GM12873 (cell line): ENCODE data around the gene LARP1.

ENCODE experiments used
- TF ChIP-seq, protein P1 (sequence below): IDR thresholded peaks from 2 replicates; pipeline ENCODE4 v1.5.1; 2012; ENCODE audit warnings: low read depth, mild to moderate bottlenecking, moderate library complexity, low read length, control low read depth; ENCODE audit not compliant: insufficient read depth; ENCODE audit errors: missing control alignments

LARP1 gene

DNA sequence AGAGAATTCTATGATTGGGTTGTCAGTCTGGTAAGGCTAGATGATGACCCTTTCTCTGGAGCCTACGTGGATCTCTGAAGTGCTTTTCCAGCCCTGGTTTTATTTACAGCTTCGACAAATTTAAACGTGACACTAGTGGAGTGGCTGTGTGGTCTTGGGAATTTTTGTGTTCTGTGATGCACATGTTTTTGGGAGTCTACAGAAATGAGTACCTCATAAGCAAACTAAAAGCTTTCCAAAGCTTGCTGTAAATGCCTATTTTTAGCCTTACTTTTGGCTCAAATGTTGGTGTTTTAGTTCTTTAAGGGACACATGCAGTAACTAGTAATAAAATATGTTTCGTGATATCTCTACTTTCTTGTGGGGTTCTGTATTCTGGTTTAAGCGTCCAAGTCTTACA lies 3.3 kb downstream of the LARP1 start:
- TF ChIP-seq, protein P1, sequence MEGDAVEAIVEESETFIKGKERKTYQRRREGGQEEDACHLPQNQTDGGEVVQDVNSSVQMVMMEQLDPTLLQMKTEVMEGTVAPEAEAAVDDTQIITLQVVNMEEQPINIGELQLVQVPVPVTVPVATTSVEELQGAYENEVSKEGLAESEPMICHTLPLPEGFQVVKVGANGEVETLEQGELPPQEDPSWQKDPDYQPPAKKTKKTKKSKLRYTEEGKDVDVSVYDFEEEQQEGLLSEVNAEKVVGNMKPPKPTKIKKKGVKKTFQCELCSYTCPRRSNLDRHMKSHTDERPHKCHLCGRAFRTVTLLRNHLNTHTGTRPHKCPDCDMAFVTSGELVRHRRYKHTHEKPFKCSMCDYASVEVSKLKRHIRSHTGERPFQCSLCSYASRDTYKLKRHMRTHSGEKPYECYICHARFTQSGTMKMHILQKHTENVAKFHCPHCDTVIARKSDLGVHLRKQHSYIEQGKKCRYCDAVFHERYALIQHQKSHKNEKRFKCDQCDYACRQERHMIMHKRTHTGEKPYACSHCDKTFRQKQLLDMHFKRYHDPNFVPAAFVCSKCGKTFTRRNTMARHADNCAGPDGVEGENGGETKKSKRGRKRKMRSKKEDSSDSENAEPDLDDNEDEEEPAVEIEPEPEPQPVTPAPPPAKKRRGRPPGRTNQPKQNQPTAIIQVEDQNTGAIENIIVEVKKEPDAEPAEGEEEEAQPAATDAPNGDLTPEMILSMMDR, result no peak

GRCh38 chr5:154758977-154759376 lies 3.8 kb downstream of the LARP1 start:
- TF ChIP-seq, protein P1, result no peak

GRCh38 chr5:154761046-154761736 lies 6.0 kb downstream of the LARP1 start:
- TF ChIP-seq, protein P1, result no peak

- TF ChIP-seq, protein P1, result no peak
These were observed 7.1 kb downstream of the LARP1 start for GRCh38 chr5:154762261-154762660.

GRCh38 chr5:154762700-154763099 lies 7.5 kb downstream of the LARP1 start:
- TF ChIP-seq, protein P1, result no peak

GRCh38 chr5:154764967-154765366 lies 9.8 kb downstream of the LARP1 start:
- TF ChIP-seq, protein P1, result no peak

DNA sequence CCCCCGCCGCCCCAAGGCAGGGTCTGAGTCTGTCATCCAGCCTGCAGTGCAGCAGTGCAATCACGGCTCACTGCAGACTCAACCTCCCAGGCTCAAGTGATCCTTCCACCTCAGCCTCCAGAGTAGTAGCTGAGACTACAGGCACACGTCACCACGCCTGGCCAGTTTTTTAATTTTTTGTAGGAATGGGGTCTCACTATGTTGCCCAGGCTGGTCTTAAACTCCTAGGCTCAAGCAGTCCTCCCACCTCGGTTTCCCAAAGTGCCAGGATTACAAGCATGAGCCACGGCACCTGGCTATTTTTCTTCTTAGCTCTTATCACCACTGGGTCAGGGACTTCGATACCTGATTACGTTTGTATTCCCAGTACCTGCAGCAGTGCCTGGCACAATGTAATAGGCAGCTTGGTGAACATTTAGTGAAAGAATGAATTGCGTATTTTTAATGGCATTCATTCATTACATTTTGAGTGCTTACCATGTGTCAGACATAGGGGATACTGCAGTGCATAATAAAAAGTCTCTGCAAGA lies 10.3 kb downstream of the LARP1 start:
- TF ChIP-seq, protein P1, result no peak
